Upper lobe of right lung (tissue), 1 donor: ENCODE results near the gene DNAJC27. TPM values are rescaled to one million over a fixed set of nuclear protein-coding genes. Genes with fewer than 3 reads are reported as not detected.

Experiments
- ATAC-seq: fragments of 200-7000 bp; cut with Tn5 transposase; one replicate; pipeline ENCODE4 v1.9.1; 2020; ENCODE audit warnings: mild to moderate bottlenecking, moderate library complexity
- DNase-seq: peaks from one replicate; pipeline ENCODE4 v3.0.0-alpha.2; 2020
- H3K27ac ChIP-seq: fragments of 200-600 bp; one replicate; pipeline ENCODE4 v1.8.0; 2022
- H3K27me3 ChIP-seq: fragments of 200-600 bp; one replicate; pipeline ENCODE4 v1.8.0; 2022; ENCODE audit warnings: mild to moderate bottlenecking
- H3K36me3 ChIP-seq: fragments of 200-600 bp; one replicate; pipeline ENCODE4 v1.8.0; 2022
- H3K4me1 ChIP-seq: fragments of 200-600 bp; one replicate; pipeline ENCODE4 v1.8.0; 2022
- H3K4me3 ChIP-seq: fragments of 200-600 bp; one replicate; pipeline ENCODE4 v1.8.0; 2022; ENCODE audit warnings: mild to moderate bottlenecking
- H3K9me3 ChIP-seq: fragments of 200-600 bp; one replicate; pipeline ENCODE4 v1.8.0; 2022
- CTCF ChIP-seq: fragments of 200-600 bp; IDR thresholded peaks from one replicate; pipeline ENCODE4 v1.8.0; 2022; ENCODE audit warnings: antibody characterized with exemption
- intact Hi-C: fragments of 100-400 bp; cut with DNase I; formaldehyde crosslinking; loops from one replicate; pipeline ENCODE4 v1.11.0; 2022
- total RNA-seq: library from RNA; stranded (reverse); fragmentation: NEBNext Ultra II Directional; extraction: Animal tissue kit (Norgen Biotek cat#: 25700); gene quantifications from one replicate; pipeline ENCODE4 v1.2.1, GENCODE V29; 2021
- donor health status: DM: no; HTN: yes; CAD: no; lungs with severe emphysema.

DNAJC27 gene
- total RNA-seq, 1 donor from 2014 or later = 7.5 TPM

- intact Hi-C loops = no loop called here
- ATAC-seq = no peak
- Histone ChIP-seq H3K4me3 (no peak overlapping the region), H3K27me3 (no peaks in the 10 kb centered on the region), H3K9me3 (no peaks in the 10 kb centered on the region), H3K4me1 (no peaks in the 10 kb centered on the region), H3K36me3 (no peaks in the 10 kb centered on the region), H3K27ac (no peak overlapping the region)
- no peak for TF ChIP-seq CTCF
- DNase-seq = no peak
These were observed 61.5 kb downstream of the DNAJC27 start for GRCh38 chr2:24910245-24910644.

DNA sequence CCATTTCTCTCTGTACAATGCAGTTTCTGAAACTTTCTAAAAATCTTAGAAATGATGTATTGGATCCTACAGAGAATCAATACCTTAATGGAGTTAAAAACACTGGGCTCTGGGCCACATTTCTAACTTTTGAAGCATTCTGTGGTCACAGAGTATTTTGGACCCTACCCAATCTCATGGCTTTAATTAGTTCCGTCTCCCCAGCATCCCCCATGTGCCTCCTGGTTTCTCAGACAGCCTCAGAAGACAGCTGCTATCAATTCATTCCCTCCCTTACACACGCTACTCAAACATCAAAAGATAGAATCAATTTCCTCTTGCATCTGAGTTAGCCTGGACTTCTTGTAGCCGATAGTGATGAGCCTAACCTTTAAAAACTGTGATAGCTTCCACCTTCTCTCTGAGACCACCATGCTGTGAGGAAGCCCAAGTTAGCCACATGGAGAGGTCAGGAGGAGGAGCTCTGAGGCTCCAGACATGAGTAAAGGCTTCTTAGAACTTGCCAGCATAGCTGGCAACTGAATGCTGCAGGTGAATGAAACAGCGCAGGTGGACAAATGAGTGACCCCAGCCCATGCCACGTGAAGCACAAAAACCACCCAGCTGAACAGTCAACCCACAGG is 62.1 kb downstream of the DNAJC27 start:
- Histone ChIP-seq H3K9me3 (no peaks in the 10 kb centered on the region), H3K4me1 (no peaks in the 10 kb centered on the region), H3K4me3 (no peak overlapping the region), H3K36me3 (no peaks in the 10 kb centered on the region), H3K27ac (no peak overlapping the region), H3K27me3 (no peaks in the 10 kb centered on the region)
- ATAC-seq = no peak
- TF ChIP-seq CTCF = no peak
- intact Hi-C loops = no loop called here
- no peak for DNase-seq

GRCh38 chr2:24908461-24908901 is 63.3 kb downstream of the DNAJC27 start:
- Histone ChIP-seq H3K36me3 (no peaks in the 10 kb centered on the region), H3K9me3 (no peaks in the 10 kb centered on the region), H3K27me3 (no peaks in the 10 kb centered on the region), H3K4me3 (no peak overlapping the region), H3K4me1 (no peaks in the 10 kb centered on the region), H3K27ac (no peak overlapping the region)
- intact Hi-C loops = no loop called here
- ATAC-seq = no peak
- DNase-seq = no peak
- TF ChIP-seq CTCF = no peak

DNA sequence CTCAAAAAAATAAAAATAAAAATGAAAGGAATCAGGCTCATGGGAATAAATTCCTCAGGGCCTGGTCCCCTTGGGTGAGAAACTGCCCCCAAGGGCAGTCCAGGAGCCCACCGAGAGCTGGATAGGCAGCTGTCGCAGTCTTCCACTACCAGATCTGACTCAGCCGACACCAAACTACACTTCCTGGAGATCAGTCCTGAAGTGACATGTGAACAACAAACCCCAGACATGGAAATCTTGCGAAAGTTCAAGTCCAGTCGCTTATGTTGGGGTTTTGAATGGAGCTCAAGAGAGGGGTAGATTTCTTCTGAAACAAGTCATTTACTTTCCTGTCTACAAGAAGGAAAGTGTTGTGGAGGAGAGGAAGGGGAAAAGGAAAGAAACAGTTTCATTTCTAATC is 64.6 kb downstream of the DNAJC27 start:
- Histone ChIP-seq H3K27me3 (no peaks in the 10 kb centered on the region), H3K4me1 (no peaks in the 10 kb centered on the region), H3K4me3 (no peak overlapping the region), H3K36me3 (no peaks in the 10 kb centered on the region), H3K27ac (no peak overlapping the region), H3K9me3 (no peaks in the 10 kb centered on the region)
- DNase-seq = no peak
- ATAC-seq = no peak
- intact Hi-C loops = no loop called here
- TF ChIP-seq CTCF = no peak

- no peak overlapping the region for H3K27ac ChIP-seq
- intact Hi-C loops = no loop called here
- no peaks in the 10 kb centered on the region for H3K27me3 ChIP-seq
- no peak for TF ChIP-seq CTCF
- no peak for DNase-seq
- no peaks in the 10 kb centered on the region for H3K36me3 ChIP-seq
- no peak for ATAC-seq
- no peak overlapping the region for H3K4me3 ChIP-seq
- H3K9me3 ChIP-seq = no peaks in the 10 kb centered on the region
- H3K4me1 ChIP-seq = no peaks in the 10 kb centered on the region
These were observed 65.3 kb downstream of the DNAJC27 start for GRCh38 chr2:24906466-24906865.
